Activated CD4-positive, CD25-positive, alpha-beta regulatory T cell (primary cell): ENCODE data around the gene GLIPR2.
A peak's percentile ranks its signal among the peaks of the same experiment; 100 is the strongest.
"Not testable (repeated sequence)": the region's sequence is repeated elsewhere in the genome, so short reads cannot be mapped to it uniquely, and the experiment has no call there.

ENCODE experiments used
- DNase-seq, 4 experiments: peaks; one replicate each; lab custom pipeline; 2025; lab: John Stamatoyannopoulos, UW

GLIPR2 gene

DNA sequence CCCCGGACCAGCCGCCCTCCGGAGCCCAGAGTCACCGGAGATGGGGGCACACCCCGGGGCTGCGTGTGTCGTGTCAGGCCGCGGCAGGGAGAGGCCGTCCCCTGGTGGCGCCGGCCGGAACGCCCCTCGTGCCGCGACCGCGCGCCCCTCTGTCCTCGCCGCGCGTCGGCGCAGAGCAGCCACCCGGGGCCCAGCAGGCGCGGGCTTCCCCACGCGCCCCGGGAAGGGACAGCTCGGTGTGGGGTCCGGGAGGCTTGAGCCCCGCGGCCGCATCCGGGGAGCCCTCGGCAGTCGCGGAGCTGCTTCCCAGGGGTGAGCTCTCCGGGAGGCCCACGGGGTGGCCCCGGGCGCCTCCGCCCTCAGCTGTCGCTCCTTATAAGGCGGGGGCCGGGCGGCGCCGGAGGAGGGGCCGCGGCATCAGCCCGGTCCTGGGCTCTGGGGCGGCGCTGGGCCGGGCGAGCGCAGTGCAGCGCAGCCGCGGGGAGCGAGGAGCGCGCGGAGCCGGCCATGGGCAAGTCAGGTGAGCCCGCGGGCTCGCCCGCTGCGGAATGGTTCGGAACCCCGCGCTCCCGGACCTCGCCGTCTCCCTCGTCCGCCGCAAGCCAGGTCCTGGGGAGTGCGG, at the start of gene GLIPR2:
TSS of gene GLIPR2 (plus strand) at position 462 of the 622 bp plus-strand sequence. CDS start at position 508, 46 bp downstream.
- DNase-seq: peak; percentile 53 to 68 (median 59)

- DNase-seq: not testable (repeated sequence)
Observed at GRCh38 chr9:36087054-36087453, 49.5 kb upstream of the GLIPR2 start.

- no peak for DNase-seq
Observed at GRCh38 chr9:36088020-36088419, 48.5 kb upstream of the GLIPR2 start.

GRCh38 chr9:36091026-36091953, 45.2 kb upstream of the GLIPR2 start:
- DNase-seq: no peak

DNA sequence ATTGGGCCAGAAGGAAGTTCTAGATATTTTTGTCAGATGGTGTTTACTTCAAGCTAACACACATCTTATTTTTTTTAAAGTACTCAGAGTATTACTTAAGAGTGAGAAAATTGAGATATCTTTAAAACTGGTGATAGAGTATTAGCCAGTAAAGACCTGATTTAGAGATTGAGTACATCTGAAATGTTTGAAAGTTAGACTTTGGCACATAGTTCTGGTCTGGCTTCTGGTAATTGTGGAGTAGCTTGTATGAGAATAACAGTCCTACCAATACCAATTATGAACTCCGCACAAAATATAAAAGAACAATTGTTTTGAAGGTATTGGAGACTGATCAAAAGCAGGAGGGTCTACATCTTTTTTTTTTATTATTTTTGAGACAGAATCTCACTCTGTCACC, 44.5 kb upstream of the GLIPR2 start:
- no peak for DNase-seq

DNA sequence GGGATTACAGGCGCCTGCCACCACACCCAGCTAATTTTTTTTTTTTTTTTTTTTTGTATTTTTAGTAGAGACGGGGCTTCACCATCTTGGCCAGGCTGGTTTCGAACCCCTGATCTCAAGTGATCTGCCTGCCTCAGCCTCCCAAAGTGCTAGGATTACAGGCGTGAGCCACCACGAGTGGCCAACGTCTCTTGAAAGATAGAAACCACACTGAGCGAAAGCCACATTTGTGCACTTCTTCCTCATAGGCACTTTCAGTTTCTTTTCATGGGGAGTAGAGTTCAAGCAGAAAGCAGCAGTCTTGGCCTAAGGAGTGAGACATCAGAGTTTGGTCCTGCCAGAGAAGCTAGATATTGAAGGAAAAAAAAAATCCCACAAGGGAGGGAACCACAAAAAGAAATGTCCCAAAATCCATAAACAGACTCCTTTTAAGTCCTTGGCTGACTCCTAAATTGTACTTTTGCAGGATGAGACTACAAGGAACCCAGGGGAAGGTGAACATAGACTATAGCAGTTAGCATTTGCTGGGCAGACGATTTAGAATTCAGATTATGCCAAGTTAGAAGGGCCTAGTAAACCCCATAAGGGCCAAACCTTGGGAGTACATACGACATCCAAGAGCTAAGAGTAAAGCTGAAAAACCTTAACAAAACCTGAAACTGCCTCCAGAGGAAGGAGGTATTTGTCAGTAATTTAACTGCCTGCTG, 43.9 kb upstream of the GLIPR2 start:
- DNase-seq: no peak

- no peak for DNase-seq
Observed at GRCh38 chr9:36093384-36093783, 43.1 kb upstream of the GLIPR2 start.

DNA sequence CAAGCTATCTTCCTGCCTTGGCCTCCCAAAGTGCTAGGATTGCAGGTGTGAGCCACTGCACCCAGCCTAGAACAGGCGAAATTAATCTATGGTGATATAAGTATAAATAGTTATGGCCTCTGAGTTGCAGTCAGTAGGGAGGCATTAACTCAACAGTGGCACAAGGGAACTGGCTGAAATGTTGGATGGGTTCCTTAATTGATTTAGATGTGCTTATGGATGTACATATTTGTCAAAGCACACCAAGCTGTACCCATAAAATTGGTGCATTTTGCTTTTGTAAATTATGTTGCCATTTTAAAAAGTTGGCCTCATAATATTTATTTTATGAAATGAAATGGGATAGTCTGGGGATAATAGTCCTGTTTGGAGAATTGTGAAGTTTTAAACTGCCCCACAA, 36.8 kb upstream of the GLIPR2 start:
- DNase-seq: no peak

DNA sequence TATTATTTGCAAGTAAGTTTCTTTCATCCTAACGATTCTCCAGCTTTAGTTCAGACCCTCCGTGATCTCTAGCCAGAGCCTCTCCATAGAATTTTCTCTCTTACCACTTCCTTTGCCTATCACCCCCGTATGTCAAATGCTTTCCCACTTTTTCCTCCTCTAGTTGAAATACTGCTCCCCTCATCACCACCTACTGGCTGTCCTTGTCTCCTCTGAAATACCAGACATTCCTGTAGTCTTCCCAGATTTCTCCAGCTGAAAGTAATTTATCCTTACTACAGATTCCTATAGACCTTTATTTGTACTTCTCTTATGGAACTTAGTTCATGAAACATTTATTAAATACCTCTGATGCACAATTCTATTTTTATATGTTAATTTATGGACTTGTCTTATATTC, 36.0 kb upstream of the GLIPR2 start:
- DNase-seq: no peak

DNA sequence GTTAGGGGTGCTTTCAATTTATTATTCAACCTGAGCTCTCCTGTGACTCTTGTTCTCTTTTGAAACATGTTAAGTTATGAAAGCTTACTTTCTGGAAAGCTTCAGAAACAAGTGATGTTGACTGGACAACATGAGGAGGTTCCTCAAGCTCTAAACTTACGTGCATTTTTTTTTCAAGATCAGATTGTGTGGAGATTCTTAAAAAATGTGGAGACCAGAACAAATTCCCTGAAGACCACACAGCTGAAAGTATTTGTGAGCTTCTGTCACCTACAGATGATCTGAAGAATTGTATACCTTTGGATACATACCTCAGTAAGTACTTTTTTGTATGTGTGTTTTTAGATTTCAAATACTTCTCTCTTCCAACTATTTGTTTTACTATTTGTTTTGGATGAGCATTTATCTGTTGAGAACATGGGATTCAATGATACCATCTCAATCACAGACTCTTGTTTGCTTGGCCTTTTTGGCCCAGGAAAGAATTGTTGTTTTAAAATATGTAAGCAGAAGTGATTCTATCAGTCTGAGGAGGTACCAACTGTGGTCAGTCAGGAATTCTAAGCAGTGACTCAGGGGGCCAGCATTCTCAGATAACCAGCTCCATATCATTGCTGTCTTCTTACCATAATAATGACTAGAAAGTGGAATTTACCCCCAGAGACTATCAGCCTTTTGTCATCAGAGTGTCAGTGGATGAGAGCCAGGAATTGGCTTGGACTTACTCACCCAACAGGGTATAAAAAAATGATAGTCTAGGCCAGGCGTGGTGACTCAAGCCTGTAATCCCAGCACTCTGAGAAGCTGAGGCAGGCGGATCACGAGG, 34.4 kb upstream of the GLIPR2 start:
- DNase-seq: no peak

DNA sequence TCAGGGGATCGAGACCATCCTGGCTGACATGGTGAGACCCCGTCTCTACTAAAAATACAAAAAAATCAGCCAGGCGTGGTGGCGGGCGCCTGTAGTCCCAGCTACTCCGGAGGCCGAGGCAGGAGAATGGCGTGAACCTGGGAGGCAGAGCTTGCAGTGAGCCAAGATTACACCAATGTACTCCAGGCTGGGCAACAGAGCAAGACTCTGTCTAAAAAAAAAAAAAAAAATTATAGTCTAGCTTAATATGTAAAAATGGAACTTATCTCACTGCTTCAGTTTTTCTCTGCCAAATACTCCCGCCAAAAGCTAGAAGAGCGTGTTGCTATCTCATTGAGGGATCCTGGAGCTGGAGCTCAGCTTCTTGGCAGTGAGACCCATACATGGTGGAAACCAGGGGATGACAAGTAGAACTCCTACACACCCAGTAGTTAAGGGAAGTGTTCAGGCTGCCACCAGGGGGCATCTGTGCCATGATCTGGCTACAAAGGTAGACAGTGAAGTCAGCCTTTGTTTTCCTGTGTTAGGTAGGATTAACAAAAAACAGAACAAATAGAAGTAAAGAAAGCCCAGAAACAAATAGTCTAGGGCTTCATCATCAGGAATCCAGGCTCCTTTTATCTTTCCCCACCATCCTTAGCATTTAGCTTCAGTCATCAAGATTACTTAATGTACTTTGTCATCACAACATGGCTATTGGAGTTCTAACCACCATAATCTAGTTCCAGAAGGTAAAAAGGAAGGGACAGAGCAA, 33.6 kb upstream of the GLIPR2 start:
- peak; percentile 72 to 83 (median 76) for DNase-seq

- DNase-seq: no peak
Observed at GRCh38 chr9:36109071-36109470, 27.5 kb upstream of the GLIPR2 start.

DNA sequence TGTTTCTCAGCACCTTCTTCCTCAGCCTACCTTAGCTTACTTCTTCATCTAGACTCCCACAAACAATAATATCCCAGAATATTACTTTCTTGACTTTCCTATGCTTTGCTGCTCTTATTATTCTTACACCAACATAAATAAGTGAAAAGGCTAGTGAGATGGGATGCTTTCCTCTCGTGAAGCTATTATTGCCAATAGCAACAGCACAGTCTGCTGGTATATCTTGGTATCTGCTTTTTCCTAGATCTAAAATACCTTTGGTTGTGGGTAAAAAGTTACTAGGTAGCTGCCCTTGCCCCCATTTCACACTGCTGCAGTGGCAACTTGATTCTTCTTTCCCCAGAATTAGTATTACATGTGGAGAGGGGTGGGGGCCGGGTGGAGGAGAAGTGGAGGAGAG, 26.1 kb upstream of the GLIPR2 start:
- no peak for DNase-seq

- DNase-seq: no peak
Observed at GRCh38 chr9:36112516-36112915, 24.0 kb upstream of the GLIPR2 start.

GRCh38 chr9:36113999-36114398, 22.5 kb upstream of the GLIPR2 start:
- DNase-seq: no peak

- DNase-seq: no peak
Observed at GRCh38 chr9:36116593-36116992, 19.9 kb upstream of the GLIPR2 start.

DNA sequence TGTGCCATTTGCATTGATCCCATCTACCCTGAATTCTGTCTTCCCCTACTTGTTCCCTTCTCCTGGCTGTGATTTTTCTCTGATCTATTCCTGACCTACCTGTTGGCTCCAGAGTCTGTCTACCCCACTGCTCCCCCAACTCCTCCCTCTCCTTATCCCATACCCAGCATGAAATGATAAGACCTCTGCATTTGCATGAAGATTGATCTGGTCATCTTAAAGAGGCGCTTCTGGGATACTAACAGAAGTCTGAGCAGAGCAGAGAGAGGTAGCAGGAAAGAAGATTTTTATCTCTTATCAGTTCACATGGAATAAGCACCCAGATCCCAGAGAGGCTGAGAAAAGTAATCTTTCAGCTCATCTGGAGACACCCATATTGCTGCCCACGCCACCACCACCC, 18.3 kb upstream of the GLIPR2 start:
- no peak for DNase-seq

DNA sequence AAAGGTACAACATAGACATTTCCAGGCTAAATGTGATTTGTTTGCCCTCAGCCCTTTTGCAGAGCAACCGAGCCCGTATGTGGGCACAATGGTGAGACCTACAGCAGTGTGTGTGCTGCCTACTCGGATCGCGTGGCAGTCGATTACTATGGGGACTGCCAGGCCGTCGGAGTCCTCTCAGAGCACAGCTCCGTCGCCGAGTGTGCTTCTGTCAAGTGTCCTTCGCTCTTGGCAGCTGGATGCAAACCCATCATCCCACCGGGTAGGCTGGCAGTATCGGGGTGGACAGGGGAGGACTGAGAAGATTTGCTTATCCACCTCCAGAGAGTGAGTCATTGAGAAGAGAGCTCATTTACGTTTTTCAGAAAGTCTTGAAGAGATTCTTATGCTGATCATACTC, 17.8 kb upstream of the GLIPR2 start:
- DNase-seq: no peak

DNA sequence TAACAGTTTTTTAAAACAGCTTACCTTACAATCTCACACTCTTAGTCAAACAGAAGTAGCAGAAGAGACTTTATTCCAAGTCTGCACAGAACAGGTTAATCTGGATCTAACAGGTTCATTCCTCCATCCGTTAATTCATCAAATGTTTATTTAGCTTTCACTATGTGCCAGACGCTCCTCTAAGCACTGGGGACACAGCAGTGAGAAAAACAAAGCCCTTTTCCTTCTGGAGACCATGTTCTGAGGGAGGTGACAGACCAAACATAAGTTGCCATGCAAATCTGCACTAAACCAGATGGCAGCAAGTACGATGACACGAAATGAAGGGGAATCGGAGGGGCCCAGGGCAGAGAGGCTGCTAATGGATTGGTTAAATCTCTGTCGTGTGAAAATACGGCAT, 17.1 kb upstream of the GLIPR2 start:
- DNase-seq: no peak

GRCh38 chr9:36120705-36121104, 15.8 kb upstream of the GLIPR2 start:
- no peak for DNase-seq

DNA sequence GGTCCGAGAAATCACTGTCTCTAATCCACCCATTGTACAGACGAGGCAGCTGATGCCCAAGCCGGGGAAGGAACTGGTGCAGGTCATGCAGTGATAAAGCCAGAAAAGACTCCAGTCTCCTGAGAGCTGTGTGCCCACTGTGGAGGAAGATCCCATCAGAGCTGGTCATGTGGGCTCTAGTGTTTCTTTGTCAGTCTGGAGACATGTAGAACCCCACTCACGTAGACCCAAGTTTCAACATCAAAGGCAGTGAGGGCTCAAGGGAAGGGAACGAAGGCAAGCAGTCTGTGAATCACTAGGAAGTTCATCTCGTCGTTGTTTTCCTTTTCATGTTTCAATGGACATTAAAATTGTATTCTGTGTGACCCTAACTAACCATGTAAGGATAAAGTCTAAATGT, 14.6 kb upstream of the GLIPR2 start:
- DNase-seq: no peak
